HG02678 (cell line): ENCODE results near the gene NHS.

Experiments
- ATAC-seq: cut with Tn5 transposase; IDR thresholded peaks from one replicate; pipeline ENCODE4 v1.9.1; 2021; ENCODE audit warnings: mild to moderate bottlenecking, moderate library complexity; ENCODE audit not compliant: unreplicated experiment

NHS gene

GRCh38 chrX:17374619-17375366, at the start of gene NHS:
NHS (plus strand) TSS chrX:17375200; CDS start chrX:17375758, 558 bp downstream.
- no peak for ATAC-seq

- ATAC-seq, result no peak
Observed at GRCh38 chrX:17328837-17329236, 46.2 kb upstream of the NHS start.

DNA sequence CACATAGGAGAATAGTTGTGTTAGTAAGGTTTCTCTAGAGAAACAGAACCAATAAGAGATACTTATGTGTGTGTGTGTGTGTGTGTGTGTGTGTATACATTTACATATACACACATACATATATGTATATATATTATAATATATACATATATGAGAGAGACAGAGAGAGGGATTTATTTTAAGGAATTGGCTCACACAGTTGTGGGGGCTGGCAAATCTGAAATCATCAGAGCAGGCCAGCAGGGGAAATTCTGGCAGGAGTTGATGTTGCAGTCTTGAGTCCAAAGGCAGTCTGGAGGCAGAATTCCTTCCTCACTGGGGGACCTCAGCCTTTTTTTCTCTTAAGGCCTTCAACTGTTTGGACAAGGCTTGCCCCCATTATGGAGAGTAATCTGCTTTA, 38.6 kb upstream of the NHS start:
- ATAC-seq, result no peak

DNA sequence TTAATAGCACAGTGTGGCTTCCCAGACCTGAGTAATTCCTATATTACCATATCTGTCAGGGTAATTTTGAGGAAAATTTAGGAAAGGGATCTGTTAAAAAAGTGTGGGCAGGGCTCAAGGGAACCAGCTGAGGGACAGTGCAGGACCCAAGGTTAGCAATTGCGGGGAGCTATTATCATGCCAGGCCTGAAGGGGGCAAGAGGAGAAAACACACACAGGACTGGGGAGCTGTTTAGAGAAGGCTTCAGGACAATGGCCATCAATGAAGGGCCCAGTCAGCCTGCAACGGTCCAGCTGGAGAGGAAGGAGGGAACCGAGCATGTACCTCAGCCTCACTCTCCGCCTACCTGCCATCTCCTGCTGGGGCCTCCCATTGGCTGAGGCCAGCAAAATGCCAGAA, 19.0 kb upstream of the NHS start:
- no peak for ATAC-seq

GRCh38 chrX:17359500-17359899, 15.5 kb upstream of the NHS start:
- no peak for ATAC-seq

DNA sequence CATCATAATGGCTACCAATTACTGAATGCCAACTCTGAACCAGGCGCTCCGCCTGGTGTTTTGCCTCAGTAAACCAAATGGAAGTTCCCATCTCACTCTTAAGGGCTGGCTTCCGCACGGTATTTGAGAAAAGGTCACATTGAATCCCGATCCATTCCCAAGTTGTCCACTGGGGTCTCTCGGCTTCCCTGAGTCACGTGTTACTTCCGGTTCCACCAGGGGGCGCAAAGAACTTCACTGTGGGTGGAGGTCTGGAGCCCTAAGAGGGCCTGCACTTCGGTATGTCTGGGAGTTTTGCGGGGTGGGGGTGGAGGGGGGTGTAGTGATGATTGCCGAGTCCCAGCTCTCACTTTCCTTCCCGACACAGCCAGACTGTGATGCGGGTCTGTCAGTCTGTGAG, 13.4 kb upstream of the NHS start:
- no peak for ATAC-seq

GRCh38 chrX:17368002-17368401, 7.0 kb upstream of the NHS start:
- ATAC-seq, result no peak

GRCh38 chrX:17369309-17369708, 5.7 kb upstream of the NHS start:
- no peak for ATAC-seq

DNA sequence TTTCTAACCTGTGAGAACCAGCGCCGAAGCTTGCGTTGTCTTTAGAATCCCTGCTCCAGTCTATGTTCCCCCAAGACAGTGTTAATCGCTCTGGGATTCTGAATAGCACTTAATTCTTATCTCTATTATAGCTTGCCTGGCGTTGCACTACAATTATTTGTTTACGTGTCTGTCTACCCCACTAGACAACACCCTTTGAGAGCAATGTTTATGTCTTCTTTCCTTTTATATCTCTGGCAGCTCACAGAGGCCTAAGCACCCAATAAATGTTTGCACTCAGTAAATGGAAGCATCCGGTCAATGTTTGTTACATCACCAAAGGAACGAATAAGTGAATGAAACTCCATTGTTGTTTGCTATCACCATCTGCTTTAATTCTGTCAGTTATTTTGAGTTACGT, 4.8 kb upstream of the NHS start:
- ATAC-seq, result no peak

GRCh38 chrX:17372052-17372451, 2.9 kb upstream of the NHS start:
- no peak for ATAC-seq

- ATAC-seq, result no peak
Observed at GRCh38 chrX:17373337-17373736, 1.7 kb upstream of the NHS start.

GRCh38 chrX:17375367-17375636, 302 bp downstream of the NHS start:
- ATAC-seq, result no peak

GRCh38 chrX:17375637-17376430, 834 bp downstream of the NHS start:
- ATAC-seq, result no peak

- no peak for ATAC-seq
Observed at GRCh38 chrX:17376431-17377077, 1.6 kb downstream of the NHS start.

DNA sequence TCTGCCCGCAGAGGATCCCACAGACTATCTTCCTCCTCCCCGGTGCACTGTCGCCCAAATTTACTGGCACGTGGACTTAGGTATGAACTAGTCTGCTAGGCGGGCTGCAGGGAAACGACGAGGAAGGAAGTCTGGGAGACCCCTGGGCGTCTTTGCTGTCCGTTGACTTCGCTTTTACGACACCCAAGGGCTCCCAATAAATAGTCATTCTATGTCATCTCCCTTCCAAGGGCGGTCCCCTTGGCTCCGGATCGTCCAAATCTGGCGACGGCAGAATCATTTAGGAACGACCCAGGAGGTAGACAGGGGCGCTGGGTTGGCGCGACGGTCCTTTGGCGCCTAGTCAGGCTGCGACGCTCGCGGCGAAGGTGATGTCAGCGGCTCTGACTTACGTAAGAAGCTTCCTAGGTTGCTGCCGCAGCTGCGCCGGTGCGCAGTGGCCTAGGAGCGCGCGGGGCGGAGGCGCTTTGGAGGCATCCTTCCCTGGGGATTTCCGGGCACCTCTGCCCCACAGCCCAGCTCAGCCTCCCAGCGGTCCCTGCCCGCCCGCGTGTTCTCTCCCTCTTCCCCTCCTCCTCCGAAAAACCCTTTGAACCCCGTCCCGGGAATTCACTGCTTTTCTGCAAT, 2.2 kb downstream of the NHS start:
- ATAC-seq, result no peak

DNA sequence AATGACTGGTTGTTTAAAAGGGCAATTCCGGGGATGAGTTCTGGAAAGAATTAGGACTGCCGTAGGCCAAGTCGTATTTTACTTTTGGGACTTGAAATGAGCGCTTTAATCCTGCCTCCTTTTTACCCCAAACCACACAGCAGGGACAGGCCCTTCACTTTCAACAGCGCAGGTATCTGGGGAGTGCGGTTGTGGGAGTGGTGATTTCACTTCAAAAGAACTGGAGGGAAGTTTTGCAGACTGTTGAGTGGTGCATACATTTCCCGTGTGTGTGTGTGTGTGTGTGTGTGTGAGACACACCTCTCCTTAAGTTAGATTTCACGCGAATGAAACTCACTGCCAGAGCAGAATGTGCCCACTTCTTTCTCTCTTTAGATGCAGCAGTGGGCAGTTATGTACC, 2.8 kb downstream of the NHS start:
- ATAC-seq, result no peak

GRCh38 chrX:17380221-17380620, 5.2 kb downstream of the NHS start:
- no peak for ATAC-seq

DNA sequence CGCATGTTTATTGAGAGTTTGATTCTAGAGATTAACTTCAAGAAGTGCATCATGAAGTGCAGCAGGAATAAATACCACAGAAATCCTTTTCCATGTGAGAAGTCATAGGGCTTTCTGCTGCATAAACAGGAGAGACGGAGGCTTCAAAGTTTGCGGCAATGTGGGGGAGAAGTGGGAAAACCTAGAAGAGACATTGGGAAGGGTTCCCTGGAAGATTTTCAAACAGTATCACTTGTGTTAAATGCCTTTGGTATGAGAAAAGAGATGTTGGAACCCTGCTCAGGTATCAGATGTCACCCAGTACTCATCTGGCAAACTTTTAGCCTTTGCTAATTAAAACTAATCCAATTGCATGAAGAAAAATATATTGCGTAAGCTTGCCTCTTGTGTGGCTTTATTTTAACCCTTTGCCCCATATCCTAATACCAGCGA, 15.4 kb downstream of the NHS start:
- ATAC-seq, result no peak

DNA sequence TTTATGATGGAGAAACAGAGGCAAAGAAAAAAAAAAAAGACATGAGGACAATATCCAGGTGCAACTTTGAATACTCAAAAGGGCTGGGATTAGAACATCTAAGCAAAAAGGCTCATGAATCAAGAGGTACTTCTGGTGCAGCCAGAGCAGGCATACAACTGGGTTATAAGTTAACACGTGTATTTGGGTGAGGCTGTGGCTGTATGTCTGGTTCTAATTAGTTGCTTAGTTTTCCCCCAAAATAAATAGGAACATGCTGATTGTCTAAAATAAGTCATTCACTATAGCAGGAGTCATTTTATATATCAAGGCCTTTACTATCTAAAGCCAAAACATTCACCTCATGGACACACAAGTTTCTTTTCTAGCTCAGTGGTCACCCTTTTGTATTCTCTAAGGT, 20.2 kb downstream of the NHS start:
- ATAC-seq, result no peak

GRCh38 chrX:17397074-17397473, 22.1 kb downstream of the NHS start:
- no peak for ATAC-seq

DNA sequence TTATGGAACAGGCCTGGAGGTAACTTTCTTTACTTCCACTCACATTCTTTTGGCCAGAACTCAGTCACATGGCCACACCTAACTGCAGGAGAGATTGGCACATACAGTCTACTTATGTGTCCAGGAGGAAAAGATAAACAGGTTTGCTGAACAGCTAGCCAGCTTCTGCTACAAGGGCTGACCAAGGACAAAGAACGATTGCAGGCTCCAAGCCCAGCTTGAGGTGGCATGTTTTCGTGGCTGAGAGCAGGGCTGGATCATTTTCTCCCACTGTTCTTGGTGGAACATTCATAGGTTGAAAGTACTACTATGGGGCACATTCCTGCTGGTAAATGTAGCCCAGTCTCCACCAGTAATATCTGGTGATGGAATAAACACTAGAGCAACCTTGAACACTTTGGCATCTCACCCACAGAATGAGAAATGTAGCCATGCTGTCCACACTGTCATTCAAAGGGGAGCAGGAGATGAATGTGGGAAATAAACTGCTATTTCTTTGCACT, 28.2 kb downstream of the NHS start:
- ATAC-seq, result no peak
